ENCODE results near the gene NEK6.

DNA sequence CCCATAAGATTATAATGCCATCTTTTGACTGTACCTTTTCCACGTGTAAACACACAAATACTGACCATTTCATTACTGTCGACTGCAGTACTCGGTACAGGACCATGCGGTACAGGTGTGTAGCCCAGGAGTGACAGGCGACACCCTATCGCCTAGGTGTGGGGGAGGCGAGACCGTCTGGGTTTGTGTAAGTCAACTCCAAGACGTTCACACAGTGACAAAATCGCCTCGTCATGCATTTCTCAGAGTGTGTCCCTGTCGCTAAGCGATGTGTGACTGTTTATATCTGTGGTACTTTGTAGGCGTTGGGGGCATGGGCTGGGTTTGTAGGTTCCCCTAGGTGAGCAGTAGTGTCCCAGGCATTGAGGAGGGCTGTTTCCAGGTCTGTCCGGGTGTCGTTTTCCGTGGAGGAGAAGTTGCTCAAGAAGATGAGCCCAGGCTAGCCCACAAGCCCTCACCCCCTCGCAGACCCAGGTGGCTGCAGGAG lies 20.3 kb downstream of the NEK6 start:
- TF ChIP-seq, protein P1, sequence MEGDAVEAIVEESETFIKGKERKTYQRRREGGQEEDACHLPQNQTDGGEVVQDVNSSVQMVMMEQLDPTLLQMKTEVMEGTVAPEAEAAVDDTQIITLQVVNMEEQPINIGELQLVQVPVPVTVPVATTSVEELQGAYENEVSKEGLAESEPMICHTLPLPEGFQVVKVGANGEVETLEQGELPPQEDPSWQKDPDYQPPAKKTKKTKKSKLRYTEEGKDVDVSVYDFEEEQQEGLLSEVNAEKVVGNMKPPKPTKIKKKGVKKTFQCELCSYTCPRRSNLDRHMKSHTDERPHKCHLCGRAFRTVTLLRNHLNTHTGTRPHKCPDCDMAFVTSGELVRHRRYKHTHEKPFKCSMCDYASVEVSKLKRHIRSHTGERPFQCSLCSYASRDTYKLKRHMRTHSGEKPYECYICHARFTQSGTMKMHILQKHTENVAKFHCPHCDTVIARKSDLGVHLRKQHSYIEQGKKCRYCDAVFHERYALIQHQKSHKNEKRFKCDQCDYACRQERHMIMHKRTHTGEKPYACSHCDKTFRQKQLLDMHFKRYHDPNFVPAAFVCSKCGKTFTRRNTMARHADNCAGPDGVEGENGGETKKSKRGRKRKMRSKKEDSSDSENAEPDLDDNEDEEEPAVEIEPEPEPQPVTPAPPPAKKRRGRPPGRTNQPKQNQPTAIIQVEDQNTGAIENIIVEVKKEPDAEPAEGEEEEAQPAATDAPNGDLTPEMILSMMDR (IDR thresholded peaks at IDR 0.05) = no peak
- TF ChIP-seq EP300 (IDR thresholded peaks at IDR 0.05) = no peak
